SK-N-MC (cell line): ENCODE measurements around the gene NELFB.

Experiments used
- DNase-seq: peaks from one replicate; pipeline ENCODE4 v3.0.0-alpha.2; 2011; ENCODE audit warnings: low read depth, low spot score
- H3K27ac ChIP-seq: fragments of 200-600 bp; sonication (generic); 2 replicates; pipeline ENCODE4 v1.5.1; 2016; ENCODE audit warnings: mixed run types
- H3K36me3 ChIP-seq: fragments of 200-600 bp; sonication (generic); 2 replicates; pipeline ENCODE4 v1.6.1; 2017; ENCODE audit warnings: antibody characterized with exemption, low read length, mixed read lengths; ENCODE audit not compliant: insufficient read depth
- H3K4me3 ChIP-seq: fragments of 200-600 bp; sonication (generic); 2 replicates; pipeline ENCODE4 v1.5.1; 2016
- H3K9ac ChIP-seq: fragments of 200-600 bp; sonication (generic); 2 replicates; pipeline ENCODE4 v1.8.0; 2017; ENCODE audit warnings: mixed run types, mixed read lengths; ENCODE audit not compliant: insufficient read length
- H3K9me3 ChIP-seq: fragments of 200-600 bp; sonication (generic); 2 replicates; pipeline ENCODE4 v1.6.1; 2017; ENCODE audit warnings: low read depth, mild to moderate bottlenecking, antibody characterized with exemption, low read length, moderate library complexity, mixed read lengths
- EZH2 ChIP-seq: fragments of 200-600 bp; sonication (generic); IDR thresholded peaks from one replicate; pipeline ENCODE4 v1.6.1; 2017; ENCODE audit warnings: antibody characterized with exemption
- FOXP2 ChIP-seq: optimal IDR thresholded peaks from 2 replicates; pipeline ENCODE3; 2011; ENCODE audit warnings: mild to moderate bottlenecking, moderate library complexity; ENCODE audit not compliant: insufficient read depth; ENCODE audit errors: extremely low read length, control extremely low read depth
- POLR2AphosphoS5 ChIP-seq: IDR thresholded peaks from 2 replicates; pipeline ENCODE4 v1.6.1; 2012; ENCODE audit warnings: mild to moderate bottlenecking, low read depth, low read length, borderline replicate concordance

The NELFB gene

GRCh38 chr9:137310189-137311052 is 55.3 kb downstream of the NELFB start:
- H3K9me3 ChIP-seq, result no peaks in the 10 kb centered on the region
- no peaks in the 10 kb centered on the region for H3K36me3 ChIP-seq
- TF ChIP-seq FOXP2 (no peak), POLR2AphosphoS5 (no peak), EZH2 (no peak)
- DNase-seq, result no peak
- no peak overlapping the region for H3K27ac ChIP-seq
- no peak overlapping the region for H3K9ac ChIP-seq
- H3K4me3 ChIP-seq, result no peak overlapping the region

DNA sequence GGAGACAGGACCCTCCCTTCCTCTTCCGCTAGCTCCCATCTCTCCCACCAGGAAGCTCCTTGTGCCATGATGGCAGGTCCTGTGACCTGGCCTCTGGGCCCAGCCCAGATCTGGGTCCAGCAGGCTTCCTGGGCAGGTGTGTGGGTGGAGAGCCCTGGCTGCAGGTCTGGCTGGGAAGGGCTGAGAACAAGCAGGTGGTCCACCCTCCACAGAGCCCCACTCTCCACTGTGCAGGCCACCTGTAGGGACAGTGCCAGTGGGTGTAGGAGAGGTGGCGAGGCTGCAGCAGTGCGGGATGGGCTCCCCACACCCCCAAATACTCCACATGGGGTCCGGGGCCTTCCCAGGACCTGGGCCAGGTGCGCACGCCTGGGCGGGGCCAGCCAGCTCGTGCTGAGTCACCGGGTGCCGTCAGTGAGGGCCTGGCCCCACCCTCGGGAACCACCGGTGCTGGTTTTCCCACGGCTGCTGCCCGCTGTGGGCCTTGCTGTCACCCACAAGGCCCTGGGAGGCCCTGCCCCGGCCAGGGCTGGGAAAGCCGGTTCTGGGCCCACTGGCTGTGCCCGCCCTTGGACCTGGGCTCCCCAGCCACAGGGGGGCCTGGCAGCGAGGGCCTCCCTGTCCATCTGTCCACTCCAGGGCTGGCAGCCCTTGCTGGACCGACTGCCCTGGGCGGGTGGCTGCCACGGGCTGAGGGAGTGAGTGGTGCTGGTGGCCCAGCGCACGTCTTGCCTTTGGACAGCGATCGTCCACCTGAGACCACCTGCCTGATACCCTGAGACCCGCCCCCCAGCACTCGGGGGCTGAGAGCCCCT is 56.3 kb downstream of the NELFB start:
- H3K27ac ChIP-seq, result no peak overlapping the region
- no peak for DNase-seq
- no peaks in the 10 kb centered on the region for H3K9me3 ChIP-seq
- H3K9ac ChIP-seq, result no peak overlapping the region
- no peak for TF ChIP-seq POLR2AphosphoS5
- TF ChIP-seq EZH2, result no peak
- TF ChIP-seq FOXP2, result no peak
- no peak overlapping the region for H3K4me3 ChIP-seq
- no peaks in the 10 kb centered on the region for H3K36me3 ChIP-seq

GRCh38 chr9:137311986-137312851 is 57.1 kb downstream of the NELFB start:
- Histone ChIP-seq H3K27ac (no peak overlapping the region), H3K36me3 (no peaks in the 10 kb centered on the region), H3K9me3 (no peaks in the 10 kb centered on the region), H3K9ac (no peak overlapping the region), H3K4me3 (no peak overlapping the region)
- no peak for TF ChIP-seq EZH2
- DNase-seq, result no peak

GRCh38 chr9:137312852-137313325 is 57.8 kb downstream of the NELFB start:
- no peak for DNase-seq
- TF ChIP-seq POLR2AphosphoS5 (no peak), EZH2 (no peak), FOXP2 (no peak)
- Histone ChIP-seq H3K4me3 (no peak overlapping the region), H3K9me3 (no peaks in the 10 kb centered on the region), H3K36me3 (no peaks in the 10 kb centered on the region), H3K27ac (no peak overlapping the region), H3K9ac (no peak overlapping the region)

- DNase-seq, result no peak
- no peak for TF ChIP-seq POLR2AphosphoS5
- no peak for TF ChIP-seq EZH2
- TF ChIP-seq FOXP2, result no peak
- no peaks in the 10 kb centered on the region for H3K9me3 ChIP-seq
- no peak overlapping the region for H3K27ac ChIP-seq
- H3K36me3 ChIP-seq, result no peaks in the 10 kb centered on the region
- no peak overlapping the region for H3K4me3 ChIP-seq
- no peak overlapping the region for H3K9ac ChIP-seq
Observed at GRCh38 chr9:137313326-137313936, 58.3 kb downstream of the NELFB start.

GRCh38 chr9:137313956-137314560 is 58.9 kb downstream of the NELFB start:
- Histone ChIP-seq H3K9ac (no peak overlapping the region), H3K9me3 (no peaks in the 10 kb centered on the region), H3K4me3 (no peak overlapping the region), H3K27ac (no peak overlapping the region), H3K36me3 (no peaks in the 10 kb centered on the region)
- no peak for TF ChIP-seq EZH2
- no peak for TF ChIP-seq FOXP2
- TF ChIP-seq POLR2AphosphoS5, result no peak
- DNase-seq, result no peak
